Stimulated activated CD4-positive, alpha-beta T cell treated with anti-CD3 and anti-CD28 coated beads, Interleukin-1b, Interleukin-23, amount 100 ng/mL, for 1 hour (primary cell): ENCODE results near the gene IL17REL.

Source experiments
- DNase-seq, 2 donors: peaks; one replicate each; pipeline ENCODE4 v3.0.0-alpha.2; 2020; ENCODE audit warnings: low read depth in 2 of 2

Gene IL17REL

DNA sequence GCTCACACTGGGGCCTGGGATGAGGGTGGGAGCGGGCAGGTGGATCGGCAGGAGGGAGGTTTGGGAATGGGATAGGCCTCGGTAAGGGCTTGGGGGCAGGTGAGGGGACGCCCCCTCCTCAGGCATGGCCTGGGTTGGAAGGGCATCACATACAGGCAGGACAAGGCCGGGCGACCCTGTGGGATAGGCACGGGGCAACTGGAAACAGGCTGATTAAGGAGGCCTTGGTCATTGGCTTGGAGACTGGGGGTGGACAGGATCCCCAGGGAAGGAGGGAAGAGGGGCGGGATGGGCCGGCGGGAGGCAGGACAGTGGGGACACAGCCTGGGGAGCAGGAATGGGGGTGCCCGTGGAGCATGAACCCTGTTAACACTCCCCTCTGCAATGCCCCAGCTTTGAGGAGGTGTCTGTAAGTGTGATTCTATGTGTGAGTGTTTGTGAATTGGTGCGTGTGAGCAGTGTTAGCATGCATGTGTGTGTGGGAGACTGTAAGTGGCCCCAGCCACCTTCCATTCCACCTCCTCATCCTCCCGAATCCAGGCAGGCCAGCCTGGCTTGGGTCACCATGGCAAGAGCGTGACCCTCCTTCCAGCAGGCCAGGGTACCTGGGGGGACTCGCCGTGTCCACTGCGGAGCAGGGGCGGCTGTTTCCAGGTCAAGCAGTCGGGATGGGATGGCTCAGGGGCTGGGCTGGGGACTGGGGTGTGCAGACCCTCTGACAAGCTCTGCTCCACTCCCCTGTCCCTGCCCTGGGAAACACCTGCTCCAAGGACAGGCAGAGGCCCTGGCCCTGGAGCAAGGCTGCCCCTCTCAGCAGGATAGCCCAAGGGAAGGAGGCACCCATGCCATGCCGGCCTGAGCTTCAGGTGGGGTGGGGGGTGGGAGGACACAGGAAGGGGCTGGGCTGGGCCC lies 55.4 kb downstream of the IL17REL start:
- no peak for DNase-seq

DNA sequence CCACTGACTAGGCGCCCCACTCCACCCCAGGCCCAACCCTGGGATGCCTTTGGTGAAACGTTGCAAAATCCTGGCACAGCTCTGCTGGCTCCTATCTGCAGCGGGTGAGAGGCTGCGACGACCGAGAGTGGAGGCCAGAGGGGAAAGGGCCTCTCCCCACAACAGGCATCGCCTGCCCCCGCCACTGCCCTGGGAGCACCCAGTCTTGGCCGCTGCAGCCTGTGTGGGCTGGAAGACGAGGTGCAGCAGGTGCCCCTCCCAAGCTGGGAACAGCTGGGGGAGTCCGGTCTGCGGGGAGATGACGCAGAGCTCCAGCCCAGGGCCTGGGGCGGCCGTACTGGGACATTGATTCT lies 56.2 kb downstream of the IL17REL start:
- no peak for DNase-seq

GRCh38 chr22:49955581-49956417 lies 56.8 kb downstream of the IL17REL start:
- no peak for DNase-seq

DNA sequence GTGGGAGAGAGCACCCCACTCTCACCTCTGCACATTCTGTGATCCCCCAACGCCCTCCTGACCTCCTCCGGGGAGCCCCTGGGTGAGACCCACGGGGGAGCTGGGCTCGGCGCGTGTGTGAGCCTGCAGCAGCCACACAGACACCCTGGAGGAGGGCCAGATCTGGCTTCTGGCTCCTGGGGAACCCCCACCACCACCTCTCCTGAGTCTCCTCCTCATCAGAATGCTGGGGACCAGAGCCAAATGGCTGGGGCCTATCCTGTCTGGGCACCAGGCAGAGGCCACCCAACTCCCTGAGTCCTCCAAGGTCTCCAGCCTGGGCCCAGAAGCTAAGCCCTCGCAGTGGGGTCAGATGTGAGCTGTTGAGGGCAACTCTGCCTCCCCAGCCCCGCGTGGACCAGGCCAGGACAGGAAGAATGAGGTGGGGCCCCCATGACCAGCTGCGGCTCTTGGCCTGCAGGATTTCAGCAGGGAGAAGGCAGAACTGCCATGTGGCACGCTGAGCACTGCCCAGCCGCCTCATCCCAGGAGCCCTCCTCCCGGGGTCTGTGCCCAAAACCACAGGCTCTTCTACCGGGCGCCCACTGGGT lies 57.5 kb downstream of the IL17REL start:
- DNase-seq: no peak

- DNase-seq: no peak
Measured at GRCh38 chr22:49954354-49954753, 58.2 kb downstream of the IL17REL start.

DNA sequence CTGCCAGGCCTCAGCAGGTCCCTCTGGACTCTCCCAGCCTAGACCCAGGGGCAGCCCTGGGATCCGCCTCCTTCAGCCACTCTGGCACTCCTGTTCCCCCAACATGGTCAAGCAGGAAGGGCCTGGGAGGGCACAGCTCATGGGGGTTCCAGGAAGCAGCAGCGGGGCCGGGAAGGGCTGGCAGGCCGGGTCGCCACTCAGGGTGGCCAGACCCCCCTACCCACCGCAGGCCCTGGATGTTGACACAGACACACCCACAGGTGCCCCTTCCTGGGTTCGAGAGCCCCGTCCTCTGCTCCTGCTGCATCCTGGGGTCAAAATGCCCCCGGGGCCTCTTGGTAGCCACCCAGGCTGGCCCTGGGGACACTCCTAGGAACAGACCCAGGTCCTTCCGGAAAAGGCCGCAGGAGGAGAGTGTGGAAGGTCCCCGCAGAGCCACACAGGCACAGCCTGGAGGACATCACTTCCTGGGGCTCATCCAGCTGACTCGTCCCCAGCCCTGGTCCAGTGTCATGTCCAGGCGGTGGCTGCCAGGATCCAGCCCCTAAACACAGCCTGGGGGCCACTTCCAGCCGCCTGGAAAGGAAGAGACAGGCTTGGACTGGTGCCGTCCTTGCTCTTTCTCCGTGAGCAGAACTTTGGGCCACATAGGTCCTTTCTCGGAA lies 58.8 kb downstream of the IL17REL start:
- DNase-seq: no peak

GRCh38 chr22:49953027-49953679 lies 59.4 kb downstream of the IL17REL start:
- DNase-seq: no peak

DNA sequence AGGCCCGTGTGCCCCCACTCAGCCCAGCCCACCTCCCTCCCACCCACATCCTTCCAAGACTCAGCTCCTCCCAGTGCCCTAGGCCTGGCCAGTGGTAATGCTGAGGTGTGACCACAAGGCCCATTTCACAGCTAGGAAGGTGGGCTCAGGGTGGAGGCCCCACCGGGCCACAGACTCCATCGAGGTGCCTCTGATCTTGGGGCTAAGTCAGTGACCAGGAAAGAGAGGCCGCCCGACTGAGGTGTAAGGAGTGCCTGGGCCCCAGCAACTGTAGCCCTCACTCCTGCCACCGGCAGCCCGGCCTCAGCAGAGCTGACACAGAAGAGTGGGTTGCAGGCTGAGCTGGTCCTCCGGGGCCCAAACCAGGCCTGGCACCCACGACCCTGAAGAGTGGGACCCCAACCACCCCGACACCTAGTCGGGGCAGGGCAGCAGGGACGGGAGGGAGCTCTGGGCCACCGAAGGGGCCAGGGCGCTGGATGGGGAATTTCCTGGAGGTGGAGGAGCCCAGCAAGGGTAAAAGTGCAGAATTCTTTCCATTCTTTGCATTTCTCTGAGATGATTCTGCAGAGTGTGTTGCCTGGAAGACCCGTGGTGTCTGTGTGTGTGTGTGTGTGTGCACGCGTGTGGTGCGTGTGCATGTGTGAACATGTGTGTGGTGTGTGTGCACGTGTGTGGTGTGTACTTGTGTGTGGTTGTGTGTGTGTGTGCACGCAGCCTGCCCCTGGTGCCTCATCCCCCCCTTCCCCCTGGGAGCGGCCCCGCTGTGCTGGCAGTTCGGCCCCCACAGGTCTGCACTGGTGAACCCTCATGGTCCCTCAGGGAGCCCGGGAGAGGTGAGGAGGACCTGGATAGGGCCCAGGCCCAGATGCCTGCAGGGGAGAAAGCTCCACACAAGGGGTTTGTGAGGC lies 60.3 kb downstream of the IL17REL start:
- DNase-seq: no peak

GRCh38 chr22:49951678-49951985 lies 60.9 kb downstream of the IL17REL start:
- no peak for DNase-seq

GRCh38 chr22:49951000-49951677 lies 61.4 kb downstream of the IL17REL start:
- no peak for DNase-seq

- no peak for DNase-seq
Measured at GRCh38 chr22:49950396-49950994, 62.1 kb downstream of the IL17REL start.

- DNase-seq: no peak
Measured at GRCh38 chr22:49949914-49950292, 62.7 kb downstream of the IL17REL start.

- no peak for DNase-seq
Measured at GRCh38 chr22:49948958-49949913, 63.3 kb downstream of the IL17REL start.

GRCh38 chr22:49948116-49948957 lies 64.2 kb downstream of the IL17REL start:
- DNase-seq: no peak

GRCh38 chr22:49947296-49947622 lies 65.3 kb downstream of the IL17REL start:
- DNase-seq: no peak

DNA sequence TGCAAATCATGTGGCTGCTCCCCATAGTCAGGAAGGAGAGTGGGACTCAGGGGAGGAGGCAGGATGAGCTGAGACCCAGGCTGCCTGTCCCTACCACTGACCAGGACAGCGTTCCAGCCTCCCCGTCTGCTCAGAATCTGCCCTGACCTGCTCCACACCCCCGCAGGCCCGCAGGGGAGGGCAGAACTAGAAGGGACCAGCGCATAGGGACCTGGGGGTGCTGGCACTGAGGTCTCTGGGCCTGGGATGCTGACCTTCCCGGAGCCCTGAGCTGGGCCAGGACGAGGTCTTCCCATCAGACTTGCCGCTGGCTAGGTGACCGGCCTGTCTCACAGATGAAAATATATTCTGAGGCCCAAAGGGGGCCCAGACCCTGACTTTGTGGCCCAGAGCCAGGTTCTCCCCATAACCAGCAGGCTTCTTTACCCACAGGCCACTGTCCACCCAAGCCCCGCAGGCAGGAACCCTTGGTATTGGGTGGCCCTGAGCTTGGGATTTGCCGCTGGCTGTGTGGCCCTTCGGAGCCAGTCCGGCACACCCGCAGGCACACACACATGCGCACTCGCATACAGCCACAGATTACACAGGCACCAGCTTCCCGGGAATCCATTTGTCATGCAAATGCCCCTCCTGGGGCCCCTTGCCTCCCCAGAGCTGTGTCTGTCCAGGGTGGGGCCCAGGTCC lies 65.8 kb downstream of the IL17REL start:
- no peak for DNase-seq
